Stimulated activated naive CD8-positive, alpha-beta T cell treated with anti-CD3 and anti-CD28 coated beads, Interleukin-15, Interleukin-2, amounts not matched to agents 100 ng/mL and 50 ng/mL, for 24 hours (primary cell): ENCODE data around the gene LRTM1.

ENCODE experiments used
- H3K27ac Mint-ChIP-seq: one replicate; pipeline ENCODE4 v1.8.0; 2021; ENCODE audit warnings: mild to moderate bottlenecking, mixed read lengths
- H3K27me3 Mint-ChIP-seq: one replicate; pipeline ENCODE4 v1.8.0; 2021; ENCODE audit warnings: mixed read lengths
- H3K36me3 Mint-ChIP-seq: one replicate; pipeline ENCODE4 v1.8.0; 2021; ENCODE audit warnings: low read depth, mixed read lengths
- H3K4me1 Mint-ChIP-seq: one replicate; pipeline ENCODE4 v1.8.0; 2021; ENCODE audit warnings: low read depth, mixed read lengths
- H3K4me3 Mint-ChIP-seq: one replicate; pipeline ENCODE4 v1.8.0; 2021; ENCODE audit warnings: mild to moderate bottlenecking, mixed read lengths
- H3K9me3 Mint-ChIP-seq: one replicate; pipeline ENCODE4 v1.8.0; 2021; ENCODE audit warnings: mixed read lengths

Gene LRTM1

DNA sequence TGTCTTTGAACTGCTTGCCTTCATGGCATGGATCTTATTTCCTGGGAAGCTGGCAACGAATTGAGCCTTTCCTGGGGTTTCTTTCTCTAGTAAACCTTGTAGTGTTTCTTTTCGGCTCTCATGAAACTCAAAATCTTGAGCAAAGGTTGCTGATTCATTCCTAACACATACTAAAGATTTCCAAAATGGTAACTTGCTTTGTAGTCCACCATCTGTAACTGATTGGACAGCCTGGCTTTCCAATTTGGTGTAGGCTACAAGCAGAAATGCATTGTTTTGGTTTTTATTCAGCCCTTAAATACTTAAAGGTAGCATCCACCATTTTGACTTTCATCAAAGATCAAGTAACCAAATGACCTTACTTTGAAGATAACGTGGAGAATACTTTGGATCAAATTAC is 38.1 kb downstream of the LRTM1 start:
- Mint-ChIP-seq H3K27me3 (no peaks in the 10 kb centered on the region), H3K36me3 (no peaks in the 10 kb centered on the region), H3K27ac (no peak overlapping the region), H3K9me3 (no peaks in the 10 kb centered on the region), H3K4me1 (no peaks in the 10 kb centered on the region), H3K4me3 (no peak overlapping the region)

- no peak overlapping the region for H3K27ac Mint-ChIP-seq
- H3K27me3 Mint-ChIP-seq: no peaks in the 10 kb centered on the region
- no peak overlapping the region for H3K4me3 Mint-ChIP-seq
- H3K9me3 Mint-ChIP-seq: no peaks in the 10 kb centered on the region
- H3K36me3 Mint-ChIP-seq: no peaks in the 10 kb centered on the region
- no peaks in the 10 kb centered on the region for H3K4me1 Mint-ChIP-seq
Observed at GRCh38 chr3:54888873-54889272, 39.0 kb downstream of the LRTM1 start.

- Mint-ChIP-seq H3K4me3 (no peak overlapping the region), H3K27ac (no peak overlapping the region), H3K36me3 (no peaks in the 10 kb centered on the region), H3K9me3 (no peaks in the 10 kb centered on the region), H3K4me1 (no peaks in the 10 kb centered on the region), H3K27me3 (no peaks in the 10 kb centered on the region)
Observed at GRCh38 chr3:54888162-54888561, 39.7 kb downstream of the LRTM1 start.

GRCh38 chr3:54882129-54882833 is 45.6 kb downstream of the LRTM1 start:
- H3K4me3 Mint-ChIP-seq: no peak overlapping the region
- H3K27ac Mint-ChIP-seq: no peak overlapping the region
- H3K27me3 Mint-ChIP-seq: peaks cover 4% of the 10 kb centered on the region
- no peaks in the 10 kb centered on the region for H3K4me1 Mint-ChIP-seq
- H3K9me3 Mint-ChIP-seq: peaks cover 10% of the 10 kb centered on the region
- no peaks in the 10 kb centered on the region for H3K36me3 Mint-ChIP-seq

DNA sequence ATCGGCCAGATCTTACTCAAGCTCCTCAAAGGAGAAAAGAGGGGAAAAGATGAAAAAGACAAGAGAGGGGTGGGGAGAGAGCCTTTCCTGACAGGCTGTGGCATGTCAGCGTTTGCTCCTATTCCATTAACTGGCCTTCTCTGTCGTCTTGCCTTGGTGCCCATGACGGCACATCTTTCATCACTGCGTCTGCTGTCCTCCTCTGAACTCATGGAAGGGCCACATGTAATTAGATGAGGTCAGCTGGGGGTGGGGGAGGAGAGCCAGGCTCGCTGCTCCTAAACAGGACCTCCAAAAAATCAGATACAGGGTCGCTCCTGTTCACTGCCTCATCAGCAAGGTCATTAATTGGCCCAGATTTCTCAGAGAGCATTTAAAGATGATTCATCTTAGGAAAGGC is 49.7 kb downstream of the LRTM1 start:
- Mint-ChIP-seq H3K27me3 (peaks cover 6% of the 10 kb centered on the region), H3K36me3 (no peaks in the 10 kb centered on the region), H3K4me3 (no peak overlapping the region)

GRCh38 chr3:54877730-54878129 is 50.1 kb downstream of the LRTM1 start:
- Mint-ChIP-seq H3K4me3 (no peak overlapping the region), H3K27ac (no peak overlapping the region), H3K27me3 (peaks cover 6% of the 10 kb centered on the region), H3K36me3 (no peaks in the 10 kb centered on the region), H3K9me3 (peaks cover 10% of the 10 kb centered on the region), H3K4me1 (no peaks in the 10 kb centered on the region)

More for the DNA sequence above, 49.7 kb downstream of the LRTM1 start:
- Mint-ChIP-seq H3K4me1 (no peaks in the 10 kb centered on the region), H3K9me3 (peaks cover 10% of the 10 kb centered on the region), H3K27ac (no peak overlapping the region)

GRCh38 chr3:54876694-54877093 is 51.2 kb downstream of the LRTM1 start:
- Mint-ChIP-seq H3K9me3 (peaks cover 6% of the 10 kb centered on the region), H3K27me3 (peaks cover 6% of the 10 kb centered on the region), H3K4me1 (no peaks in the 10 kb centered on the region), H3K36me3 (no peaks in the 10 kb centered on the region), H3K27ac (no peak overlapping the region), H3K4me3 (no peak overlapping the region)

- Mint-ChIP-seq H3K36me3 (no peaks in the 10 kb centered on the region), H3K9me3 (peaks cover 6% of the 10 kb centered on the region), H3K27ac (no peak overlapping the region), H3K4me1 (no peaks in the 10 kb centered on the region), H3K4me3 (no peak overlapping the region), H3K27me3 (peaks cover 6% of the 10 kb centered on the region)
Observed at GRCh38 chr3:54875596-54876268, 52.1 kb downstream of the LRTM1 start.

DNA sequence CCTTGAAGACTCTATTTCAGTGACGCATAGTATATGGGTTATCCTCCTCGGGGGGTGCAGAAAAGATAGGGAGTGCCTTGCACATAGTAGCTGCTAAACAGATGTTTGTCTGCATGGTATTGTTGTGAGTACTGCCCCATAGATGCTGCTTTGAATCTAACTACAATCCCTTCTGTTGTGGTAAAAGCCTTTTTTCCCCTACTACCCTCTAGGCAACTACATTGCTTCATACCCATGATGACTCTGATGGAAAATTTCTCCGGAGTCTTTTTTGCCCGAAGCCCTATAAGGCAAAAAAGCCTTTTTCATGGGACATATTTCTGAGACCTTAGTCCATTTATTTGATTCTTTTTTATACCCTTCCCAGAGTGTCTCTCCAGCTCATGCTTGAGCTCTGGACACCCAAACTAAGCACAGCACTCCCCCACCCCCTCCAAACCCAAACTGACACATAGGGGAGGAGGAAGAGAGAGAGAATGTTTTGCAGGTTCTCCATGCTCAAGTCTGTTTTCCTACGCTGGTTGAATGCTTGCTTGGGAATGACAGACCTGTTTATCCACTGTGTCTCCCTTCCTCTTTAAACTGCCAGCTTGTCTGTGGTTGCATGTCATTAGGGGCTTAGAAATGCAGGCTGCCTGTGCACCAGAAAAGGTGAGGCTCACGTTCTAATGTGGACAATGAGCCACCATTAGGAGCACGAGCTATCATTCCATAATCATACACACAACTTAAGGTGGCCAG is 52.9 kb downstream of the LRTM1 start:
- H3K36me3 Mint-ChIP-seq: no peaks in the 10 kb centered on the region
- no peak overlapping the region for H3K4me3 Mint-ChIP-seq
- no peaks in the 10 kb centered on the region for H3K4me1 Mint-ChIP-seq
- no peak overlapping the region for H3K27ac Mint-ChIP-seq
- H3K9me3 Mint-ChIP-seq: peaks cover 6% of the 10 kb centered on the region
- peaks cover 6% of the 10 kb centered on the region for H3K27me3 Mint-ChIP-seq

DNA sequence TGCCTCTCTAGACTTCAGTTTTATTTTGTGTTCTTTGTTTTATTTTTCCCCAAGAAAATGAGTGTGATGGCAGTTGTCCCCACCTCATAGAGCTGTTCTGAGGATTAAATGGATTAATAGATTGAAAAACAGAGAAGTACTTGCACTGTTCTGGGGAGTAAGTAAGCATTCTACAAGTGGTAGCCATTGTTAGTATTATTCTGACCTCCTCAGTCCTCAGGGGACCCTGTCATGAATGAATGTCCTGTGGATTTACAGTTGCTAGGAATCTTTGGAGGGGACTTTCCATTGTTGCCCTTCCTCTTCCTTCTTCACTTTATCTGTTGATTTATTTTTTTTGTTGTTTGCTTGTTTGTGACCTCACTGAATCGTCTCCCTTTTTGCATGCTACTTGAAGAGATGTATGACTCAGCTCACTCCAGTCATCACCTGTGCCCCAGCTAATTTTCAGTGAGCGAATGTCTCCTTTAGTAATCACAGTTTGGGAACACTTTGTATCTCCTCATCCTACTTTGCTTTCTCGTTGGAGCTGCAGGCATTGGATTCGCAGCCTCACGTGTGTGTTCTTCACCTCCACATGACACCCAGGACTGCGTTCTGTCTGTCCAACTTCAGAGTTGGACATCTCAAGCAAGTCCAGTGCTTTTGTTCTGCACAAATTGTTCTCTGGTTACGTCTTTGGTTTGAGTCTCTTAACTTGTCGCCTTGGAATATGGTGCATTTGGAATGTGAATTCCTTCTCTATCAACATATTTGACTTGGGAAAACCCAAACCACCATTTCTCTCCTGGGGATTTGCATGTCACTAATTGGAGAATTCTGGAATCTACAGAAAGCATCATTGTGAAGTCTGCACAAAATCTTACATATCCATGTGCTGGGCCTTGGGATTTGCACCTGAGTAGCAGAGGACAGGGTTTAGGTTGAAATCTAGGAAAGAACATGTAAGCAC is 54.5 kb downstream of the LRTM1 start:
- peaks cover 3% of the 10 kb centered on the region for H3K27me3 Mint-ChIP-seq

DNA sequence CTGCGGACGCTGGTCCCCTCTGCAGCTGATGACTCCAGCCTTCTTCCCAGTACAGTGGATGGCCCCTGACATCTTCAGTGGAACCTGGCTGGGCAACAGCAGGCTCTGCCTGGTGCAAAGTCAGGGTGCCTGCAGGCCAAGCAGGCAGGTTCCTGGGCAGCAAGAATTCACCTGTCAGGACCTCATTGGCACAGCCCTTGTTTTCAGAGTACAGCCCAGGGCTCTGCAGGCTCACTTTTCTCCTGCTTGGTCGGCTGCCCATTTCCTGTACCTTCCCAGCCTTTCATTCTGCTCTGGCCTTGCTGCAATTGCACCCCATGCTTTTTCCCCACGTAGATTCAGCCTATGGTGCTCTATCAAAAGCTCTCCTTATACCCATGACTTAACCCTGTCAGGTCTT is 56.0 kb downstream of the LRTM1 start:
- no peaks in the 10 kb centered on the region for H3K4me1 Mint-ChIP-seq
- no peak overlapping the region for H3K27ac Mint-ChIP-seq
- no peak overlapping the region for H3K4me3 Mint-ChIP-seq
- H3K9me3 Mint-ChIP-seq: no peaks in the 10 kb centered on the region
- no peaks in the 10 kb centered on the region for H3K36me3 Mint-ChIP-seq
- peaks cover 3% of the 10 kb centered on the region for H3K27me3 Mint-ChIP-seq

More for the DNA sequence above, 54.5 kb downstream of the LRTM1 start:
- no peak overlapping the region for H3K4me3 Mint-ChIP-seq
- H3K36me3 Mint-ChIP-seq: no peaks in the 10 kb centered on the region
- no peaks in the 10 kb centered on the region for H3K9me3 Mint-ChIP-seq
- H3K27ac Mint-ChIP-seq: no peak overlapping the region
- H3K4me1 Mint-ChIP-seq: no peaks in the 10 kb centered on the region

DNA sequence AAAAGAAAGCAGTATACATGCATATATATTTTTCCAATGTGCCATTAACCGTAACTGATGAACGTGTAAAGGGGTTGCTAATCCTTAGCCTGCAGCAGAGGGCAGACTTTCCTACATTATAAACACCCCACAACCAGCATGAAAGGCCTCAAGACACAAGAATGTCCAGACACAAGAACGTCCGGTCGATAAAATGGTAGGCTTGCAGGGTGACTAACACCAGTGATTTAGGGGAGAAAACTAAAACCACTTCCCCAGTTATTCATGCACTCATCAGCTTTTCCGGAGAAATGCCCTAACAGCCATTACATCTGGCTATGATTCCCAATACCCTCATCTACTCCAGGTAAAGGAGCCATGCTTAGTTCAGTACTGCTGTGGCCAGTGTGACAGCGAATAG is 57.4 kb downstream of the LRTM1 start:
- H3K4me1 Mint-ChIP-seq: no peaks in the 10 kb centered on the region

More for the DNA sequence above, 57.4 kb downstream of the LRTM1 start:
- no peaks in the 10 kb centered on the region for H3K9me3 Mint-ChIP-seq
- H3K27ac Mint-ChIP-seq: no peak overlapping the region
- no peak overlapping the region for H3K4me3 Mint-ChIP-seq
- H3K36me3 Mint-ChIP-seq: no peaks in the 10 kb centered on the region
- H3K27me3 Mint-ChIP-seq: peaks cover under 1% of the 10 kb centered on the region
